ENCODE results near the gene FRAT1.

GRCh38 chr10:97291357-97292096, 27.5 kb upstream of the FRAT1 start:
- no peak for TF ChIP-seq CTCF (IDR thresholded peaks at IDR 0.05)
- no peak for TF ChIP-seq POLR2AphosphoS5 (IDR thresholded peaks at IDR 0.05; ENCODE audit: low read depth, low read length)
- TF ChIP-seq REST (IDR thresholded peaks at IDR 0.05; ENCODE audit: insufficient read depth in 1 of 2, low read depth in 2 of 2, low read length in 1 of 2): no peak
- no peak for TF ChIP-seq TCF7L2 (IDR thresholded peaks at IDR 0.05; ENCODE audit: low read depth, low read length)
- TF ChIP-seq SIN3A (IDR thresholded peaks at IDR 0.05; ENCODE audit: borderline replicate concordance, insufficient read depth, low read depth, low read length): no peak

Data from Panc1 (cell line).